Activated T-helper 1 cell treated with anti-CD3 and anti-CD28 coated beads, Interleukin-2, amount 50 U/mL, for 16 hours (primary cell): ENCODE measurements around the gene ZNF383.
"Not testable (repeated sequence)": the region's sequence is repeated elsewhere in the genome, so short reads cannot be mapped to it uniquely, and the experiment has no call there.

Experiments used
- DNase-seq, 2 donors: peaks; one replicate each; pipeline ENCODE4 v3.0.0-alpha.2; 2020; ENCODE audit warnings: low read depth in 1 of 2, low spot score in 1 of 2

Gene ZNF383

GRCh38 chr19:37217775-37218591 lies at the start of gene ZNF383:
ZNF383 (plus strand) TSS chr19:37218214; CDS start chr19:37230454, 12,240 bp downstream.
- peak; percentile 66 to 69 for DNase-seq

GRCh38 chr19:37172368-37173366 lies 45.3 kb upstream of the ZNF383 start, which contains the start of gene ZNF585A:
ZNF585A (minus strand) TSS chr19:37172695; CDS start chr19:37169910, 2,785 bp downstream.
- DNase-seq, result peak; percentile 81 to 82

GRCh38 chr19:37186071-37186470 lies 31.9 kb upstream of the ZNF383 start:
- DNase-seq, result not testable (repeated sequence)

- DNase-seq, result not testable (repeated sequence)
Measured at GRCh38 chr19:37195248-37195647, 22.8 kb upstream of the ZNF383 start.

- DNase-seq, result not testable (repeated sequence)
Measured at GRCh38 chr19:37197115-37197514, 20.9 kb upstream of the ZNF383 start.

GRCh38 chr19:37197768-37198167 lies 20.2 kb upstream of the ZNF383 start:
- DNase-seq, result no peak

- DNase-seq, result no peak
Measured at GRCh38 chr19:37217480-37217774, 587 bp upstream of the ZNF383 start.

GRCh38 chr19:37218592-37218935 lies 550 bp downstream of the ZNF383 start:
- DNase-seq, result no peak

GRCh38 chr19:37220383-37220782 lies 2.4 kb downstream of the ZNF383 start:
- no peak for DNase-seq

GRCh38 chr19:37221136-37221535 lies 3.1 kb downstream of the ZNF383 start:
- no peak for DNase-seq

GRCh38 chr19:37226248-37226647 lies 8.2 kb downstream of the ZNF383 start:
- DNase-seq, result no peak

GRCh38 chr19:37227996-37228395 lies 10.0 kb downstream of the ZNF383 start:
- DNase-seq, result no peak

- DNase-seq, result no peak
Measured at GRCh38 chr19:37243206-37243632, 25.2 kb downstream of the ZNF383 start.

GRCh38 chr19:37251308-37252229 lies 33.6 kb downstream of the ZNF383 start:
- peak in 1 of 2 donors; percentile 6 for DNase-seq

GRCh38 chr19:37263028-37263427 lies 45.0 kb downstream of the ZNF383 start:
- not testable (repeated sequence) for DNase-seq

GRCh38 chr19:37267005-37267404 lies 49.0 kb downstream of the ZNF383 start:
- not testable (repeated sequence) for DNase-seq

- DNase-seq, result not testable (repeated sequence)
Measured at GRCh38 chr19:37267755-37268154, 49.7 kb downstream of the ZNF383 start.

- not testable (repeated sequence) for DNase-seq
Measured at GRCh38 chr19:37280656-37281055, 62.6 kb downstream of the ZNF383 start.

GRCh38 chr19:37284020-37284419 lies 66.0 kb downstream of the ZNF383 start:
- not testable (repeated sequence) for DNase-seq

GRCh38 chr19:37289229-37289628 lies 71.2 kb downstream of the ZNF383 start:
- not testable (repeated sequence) for DNase-seq
